Measurements from ENCODE around the gene CEMP1. TPM values are rescaled to one million over a fixed set of nuclear protein-coding genes. Genes with fewer than 3 reads are reported as not detected.

Gene CEMP1
- total RNA-seq, 3 donors from 2014 or later: 2.3 to 2.6 TPM; not detected in 1

- H3K36me3 ChIP-seq: no peaks in the 10 kb centered on the region
- no peak overlapping the region for H3K27ac ChIP-seq
Measured at GRCh38 chr16:2526135-2526534, 5.1 kb downstream of the CEMP1 start.

GRCh38 chr16:2524339-2524938 is 6.8 kb downstream of the CEMP1 start:
- no peaks in the 10 kb centered on the region for H3K27me3 ChIP-seq
- no peak overlapping the region for H3K4me3 ChIP-seq
- no peak overlapping the region for H3K27ac ChIP-seq
- intact Hi-C loops (cut with DNase I; ENCODE audit: low total_unique reads): no loop called here
- DNase-seq (ENCODE audit: low spot score in 2 of 2): no peak
- TF ChIP-seq POLR2A (IDR thresholded peaks at IDR 0.05) (no peak), CTCF (IDR thresholded peaks at IDR 0.05) (no peak), POLR2AphosphoS5 (IDR thresholded peaks at IDR 0.05) (no peak)
- no peaks in the 10 kb centered on the region for H3K9me3 ChIP-seq
- peaks cover 4 to 9% of the 10 kb centered on the region in 2 donors for H3K4me1 ChIP-seq
- no peaks in the 10 kb centered on the region for H3K36me3 ChIP-seq

More at GRCh38 chr16:2526135-2526534, 5.1 kb downstream of the CEMP1 start:
- TF ChIP-seq CTCF (IDR thresholded peaks at IDR 0.05) (no peak), POLR2AphosphoS5 (IDR thresholded peaks at IDR 0.05) (no peak), POLR2A (IDR thresholded peaks at IDR 0.05) (no peak)
- intact Hi-C loops (cut with DNase I; ENCODE audit: low total_unique reads): no loop called here
- DNase-seq (ENCODE audit: low spot score in 2 of 2): no peak
- no peak overlapping the region for H3K4me3 ChIP-seq
- H3K9me3 ChIP-seq: no peaks in the 10 kb centered on the region
- H3K4me1 ChIP-seq: peaks cover 3% of the 10 kb centered on the region in 2 donors
- no peaks in the 10 kb centered on the region for H3K27me3 ChIP-seq

- no peak for DNase-seq (ENCODE audit: low spot score in 2 of 2)
- no peak overlapping the region for H3K4me3 ChIP-seq
- no peak overlapping the region for H3K27ac ChIP-seq
- no peaks in the 10 kb centered on the region for H3K27me3 ChIP-seq
- intact Hi-C loops (cut with DNase I; ENCODE audit: low total_unique reads): no loop called here
- H3K36me3 ChIP-seq: no peaks in the 10 kb centered on the region
- TF ChIP-seq POLR2AphosphoS5 (IDR thresholded peaks at IDR 0.05) (no peak), POLR2A (IDR thresholded peaks at IDR 0.05) (no peak), CTCF (IDR thresholded peaks at IDR 0.05) (no peak)
- peaks cover 10 to 15% of the 10 kb centered on the region in 2 donors for H3K4me1 ChIP-seq
- no peaks in the 10 kb centered on the region for H3K9me3 ChIP-seq
Measured at GRCh38 chr16:2523801-2524231, 7.4 kb downstream of the CEMP1 start.

- DNase-seq (ENCODE audit: low spot score in 2 of 2): no peak
- intact Hi-C loops (cut with DNase I; ENCODE audit: low total_unique reads): no loop called here
- Histone ChIP-seq H3K4me1 (peaks cover 29 to 38% of the 10 kb centered on the region in 2 donors), H3K36me3 (no peaks in the 10 kb centered on the region), H3K27ac (peak overlapping the region; percentile 98 to 99), H3K27me3 (no peaks in the 10 kb centered on the region), H3K9me3 (no peaks in the 10 kb centered on the region), H3K4me3 (peak overlapping the region; percentile 68 to 81 (median 72))
- TF ChIP-seq POLR2A (IDR thresholded peaks at IDR 0.05) (no peak), POLR2AphosphoS5 (IDR thresholded peaks at IDR 0.05) (no peak), CTCF (IDR thresholded peaks at IDR 0.05) (no peak)
Measured at GRCh38 chr16:2520784-2521531, 10.2 kb downstream of the CEMP1 start.
